MM.1S (cell line): Measurements from ENCODE around the gene ATP8B1.

ENCODE experiments used
- DNase-seq: peaks from one replicate; pipeline ENCODE4 v3.0.0-alpha.2; 2015
- H2AFZ ChIP-seq: fragments of 300-600 bp; sonication (generic); 2 replicates; pipeline ENCODE4 v1.6.0; 2016; ENCODE audit warnings: antibody characterized with exemption, low read length
- H3F3A ChIP-seq: fragments of 300-600 bp; sonication (generic); 2 replicates; pipeline ENCODE4 v1.6.1; 2016; ENCODE audit warnings: mild to moderate bottlenecking, antibody characterized with exemption, low read length, moderate library complexity, mixed read lengths; ENCODE audit not compliant: insufficient read depth
- H3K27ac ChIP-seq: fragments of 300-600 bp; sonication (generic); 2 replicates; pipeline ENCODE4 v1.5.1; 2016; ENCODE audit warnings: mild to moderate bottlenecking, low read length
- H3K27me3 ChIP-seq: fragments of 300-600 bp; sonication (generic); replicated peaks from 2 replicates; pipeline ENCODE4 v1.6.0; 2016; ENCODE audit warnings: low read length; ENCODE audit not compliant: insufficient read depth
- H3K36me3 ChIP-seq: fragments of 300-600 bp; sonication (generic); replicated peaks from 2 replicates; pipeline ENCODE4 v1.6.1; 2016; ENCODE audit warnings: mild to moderate bottlenecking, low read length, mixed read lengths; ENCODE audit not compliant: insufficient read depth
- H3K4me1 ChIP-seq: fragments of 300-600 bp; sonication (generic); 2 replicates; pipeline ENCODE4 v1.6.1; 2016; ENCODE audit warnings: low read length, mixed read lengths
- H3K4me2 ChIP-seq: fragments of 300-600 bp; sonication (generic); 2 replicates; pipeline ENCODE4 v1.6.0; 2016; ENCODE audit warnings: low read depth, low read length
- H3K4me3 ChIP-seq: fragments of 300-600 bp; sonication (generic); 2 replicates; pipeline ENCODE4 v1.5.1; 2016; ENCODE audit warnings: low read length, mixed read lengths
- H3K79me2 ChIP-seq: fragments of 300-600 bp; sonication (generic); 2 replicates; pipeline ENCODE4 v1.6.1; 2016; ENCODE audit warnings: mixed run types, low read length, mixed read lengths
- H3K9ac ChIP-seq: fragments of 300-600 bp; sonication (generic); 2 replicates; pipeline ENCODE4 v1.6.1; 2016; ENCODE audit warnings: low read length, mixed read lengths
- H3K9me2 ChIP-seq: fragments of 300-600 bp; sonication (generic); replicated peaks from 2 replicates; pipeline ENCODE4 v1.6.1; 2016; ENCODE audit warnings: mild to moderate bottlenecking, low read length, mixed read lengths; ENCODE audit not compliant: insufficient read depth
- H3K9me3 ChIP-seq: fragments of 300-600 bp; sonication (generic); replicated peaks from 2 replicates; pipeline ENCODE4 v1.6.1; 2016; ENCODE audit warnings: mild to moderate bottlenecking, low read length, mixed read lengths; ENCODE audit not compliant: insufficient read depth
- H4K20me1 ChIP-seq: fragments of 300-600 bp; sonication (generic); 2 replicates; pipeline ENCODE4 v1.6.1; 2016; ENCODE audit warnings: mild to moderate bottlenecking, low read length, moderate library complexity, mixed read lengths; ENCODE audit not compliant: insufficient read depth
- EZH2 ChIP-seq: fragments of 300-600 bp; sonication (generic); optimal IDR thresholded peaks from 2 replicates; pipeline ENCODE3; 2017; ENCODE audit warnings: low read depth, mild to moderate bottlenecking, antibody characterized with exemption, low read length, mixed read lengths
- EZH2phosphoT487 ChIP-seq: fragments of 300-600 bp; sonication (generic); IDR thresholded peaks from 2 replicates; pipeline ENCODE4 v1.6.1; 2018; ENCODE audit warnings: antibody characterized with exemption, low read length
- TF ChIP-seq, protein P1 (sequence below): fragments of 300-600 bp; sonication (generic); IDR thresholded peaks from 2 replicates; pipeline ENCODE4 v1.5.1; 2016; ENCODE audit warnings: antibody characterized with exemption, low read length, mixed read lengths

ATP8B1 gene

DNA sequence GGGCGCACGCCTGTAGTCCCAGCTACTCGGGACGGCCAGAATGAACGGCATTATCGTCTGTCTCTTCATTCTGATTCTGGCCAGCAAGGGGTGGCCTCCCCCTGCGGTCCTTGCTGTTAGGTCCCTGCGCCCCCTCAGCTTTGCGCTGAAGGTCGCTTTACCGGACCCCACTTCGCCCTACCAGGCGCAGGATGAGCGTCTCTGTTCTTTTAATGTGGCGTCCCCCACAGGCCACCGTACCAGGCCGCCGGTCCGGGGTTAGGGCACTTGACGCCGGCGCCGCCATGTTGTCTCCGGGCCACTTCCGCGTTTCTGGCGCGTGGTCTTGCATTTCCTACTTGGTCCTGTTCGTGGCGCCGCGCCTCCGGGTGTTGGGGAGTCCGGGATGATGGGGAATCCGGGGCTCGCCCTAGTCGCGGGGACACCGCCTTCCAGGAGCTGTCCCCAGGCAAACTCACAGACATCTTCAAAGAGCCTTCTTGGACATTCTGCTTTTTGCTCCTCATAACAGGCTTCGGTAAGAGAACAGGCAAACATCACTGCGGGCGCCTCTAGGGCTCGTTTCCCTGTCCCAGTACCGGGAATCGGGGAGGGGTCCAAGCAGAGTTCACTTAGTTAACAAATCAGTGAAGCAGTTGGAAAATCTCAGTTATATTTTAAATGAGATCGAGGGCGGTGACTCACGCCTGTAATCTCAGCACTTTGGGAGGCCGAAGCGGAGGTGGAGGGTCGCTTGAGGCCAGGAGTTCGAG, 172.9 kb downstream of the ATP8B1 start:
- no peaks in the 10 kb centered on the region for H3K9me2 ChIP-seq

GRCh38 chr18:57629422-57629821, 173.7 kb downstream of the ATP8B1 start:
- peak overlapping the region; percentile 52 for H3K4me3 ChIP-seq
- no peak for DNase-seq

More for the DNA sequence above, 172.9 kb downstream of the ATP8B1 start:
- Histone ChIP-seq H4K20me1 (no peaks in the 10 kb centered on the region), H3K27me3 (no peaks in the 10 kb centered on the region), H3K79me2 (no peaks in the 10 kb centered on the region), H3K4me3 (peak overlapping the region; percentile 52), H3K9ac (peak overlapping the region; percentile 63), H2AFZ (peak overlapping the region; percentile 96), H3K4me1 (no peaks in the 10 kb centered on the region), H3K36me3 (no peaks in the 10 kb centered on the region), H3K27ac (peak overlapping the region; percentile 1; the same call in 1 of the 2 replicates), H3F3A (no peaks in the 10 kb centered on the region), H3K9me3 (no peaks in the 10 kb centered on the region), H3K4me2 (peak overlapping the region; percentile 63)
- peak; percentile 93 for DNase-seq
- TF ChIP-seq EZH2phosphoT487: no peak
- TF ChIP-seq EZH2: no peak
- TF ChIP-seq, protein P1, sequence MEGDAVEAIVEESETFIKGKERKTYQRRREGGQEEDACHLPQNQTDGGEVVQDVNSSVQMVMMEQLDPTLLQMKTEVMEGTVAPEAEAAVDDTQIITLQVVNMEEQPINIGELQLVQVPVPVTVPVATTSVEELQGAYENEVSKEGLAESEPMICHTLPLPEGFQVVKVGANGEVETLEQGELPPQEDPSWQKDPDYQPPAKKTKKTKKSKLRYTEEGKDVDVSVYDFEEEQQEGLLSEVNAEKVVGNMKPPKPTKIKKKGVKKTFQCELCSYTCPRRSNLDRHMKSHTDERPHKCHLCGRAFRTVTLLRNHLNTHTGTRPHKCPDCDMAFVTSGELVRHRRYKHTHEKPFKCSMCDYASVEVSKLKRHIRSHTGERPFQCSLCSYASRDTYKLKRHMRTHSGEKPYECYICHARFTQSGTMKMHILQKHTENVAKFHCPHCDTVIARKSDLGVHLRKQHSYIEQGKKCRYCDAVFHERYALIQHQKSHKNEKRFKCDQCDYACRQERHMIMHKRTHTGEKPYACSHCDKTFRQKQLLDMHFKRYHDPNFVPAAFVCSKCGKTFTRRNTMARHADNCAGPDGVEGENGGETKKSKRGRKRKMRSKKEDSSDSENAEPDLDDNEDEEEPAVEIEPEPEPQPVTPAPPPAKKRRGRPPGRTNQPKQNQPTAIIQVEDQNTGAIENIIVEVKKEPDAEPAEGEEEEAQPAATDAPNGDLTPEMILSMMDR: peak; percentile 74

DNA sequence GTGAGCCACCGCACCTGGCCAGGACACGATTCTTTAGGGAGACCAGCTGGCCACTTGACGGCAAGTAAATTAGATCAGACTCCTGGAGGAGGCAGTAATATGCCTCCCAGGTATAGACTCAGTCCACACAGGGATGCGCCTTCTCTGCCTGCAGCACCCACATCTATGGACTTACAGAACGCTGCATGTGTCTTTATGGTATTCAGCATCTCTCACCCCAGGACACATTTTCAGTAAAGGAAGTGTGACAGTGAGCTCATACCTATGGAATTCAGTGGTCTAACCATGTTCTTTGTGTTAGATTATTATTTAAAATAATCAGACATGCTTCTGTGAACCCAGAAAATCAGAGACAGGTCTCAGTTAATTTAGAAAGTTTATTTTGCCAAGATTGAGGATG, 175.6 kb downstream of the ATP8B1 start:
- Histone ChIP-seq H3K36me3 (no peaks in the 10 kb centered on the region), H3K9me3 (no peaks in the 10 kb centered on the region), H4K20me1 (no peaks in the 10 kb centered on the region), H3K9me2 (no peaks in the 10 kb centered on the region), H3K27ac (no peak overlapping the region), H3K9ac (no peak overlapping the region), H3F3A (no peaks in the 10 kb centered on the region), H2AFZ (no peak overlapping the region), H3K27me3 (no peaks in the 10 kb centered on the region), H3K4me1 (no peaks in the 10 kb centered on the region), H3K4me3 (no peak overlapping the region), H3K4me2 (no peak overlapping the region), H3K79me2 (no peaks in the 10 kb centered on the region)
- DNase-seq: no peak
- TF ChIP-seq, protein P1: no peak
- no peak for TF ChIP-seq EZH2
- no peak for TF ChIP-seq EZH2phosphoT487

More at GRCh38 chr18:57629422-57629821, 173.7 kb downstream of the ATP8B1 start:
- no peaks in the 10 kb centered on the region for H3K9me3 ChIP-seq
- no peaks in the 10 kb centered on the region for H3F3A ChIP-seq
- H2AFZ ChIP-seq: peak overlapping the region; percentile 96
- no peaks in the 10 kb centered on the region for H3K79me2 ChIP-seq
- no peaks in the 10 kb centered on the region for H3K4me1 ChIP-seq
- H3K36me3 ChIP-seq: no peaks in the 10 kb centered on the region
- TF ChIP-seq EZH2phosphoT487 (no peak), EZH2 (no peak)
- TF ChIP-seq, protein P1: no peak
- H3K9ac ChIP-seq: peak overlapping the region; percentile 63
- no peaks in the 10 kb centered on the region for H4K20me1 ChIP-seq
- no peak overlapping the region for H3K27ac ChIP-seq
- H3K27me3 ChIP-seq: no peaks in the 10 kb centered on the region
- no peaks in the 10 kb centered on the region for H3K9me2 ChIP-seq
- H3K4me2 ChIP-seq: peak overlapping the region; percentile 63
